Stimulated activated CD4-positive, alpha-beta T cell treated with anti-CD3 and anti-CD28 coated beads, Interleukin-12 subunit alpha, Interleukin-12 subunit beta, amount 100 ng/mL, for 48 hours (primary cell): ENCODE measurements around the gene EML5.

Source experiments
- DNase-seq, 3 donors: peaks; one replicate each; pipeline ENCODE4 v3.0.0-alpha.2; 2020; ENCODE audit warnings: low read depth in 2 of 3, low spot score in 1 of 3

The EML5 gene

GRCh38 chr14:88618476-88618875 is 174.3 kb downstream of the EML5 start:
- DNase-seq = no peak

- DNase-seq = no peak
Measured at GRCh38 chr14:88617479-88617878, 175.3 kb downstream of the EML5 start.

- no peak for DNase-seq
Measured at GRCh38 chr14:88616697-88617096, 176.1 kb downstream of the EML5 start.

GRCh38 chr14:88614218-88614907 is 178.4 kb downstream of the EML5 start:
- no peak for DNase-seq

GRCh38 chr14:88613552-88614010 is 179.2 kb downstream of the EML5 start:
- no peak for DNase-seq

- DNase-seq = no peak
Measured at GRCh38 chr14:88612981-88613380, 179.8 kb downstream of the EML5 start.

GRCh38 chr14:88611878-88612277 is 180.9 kb downstream of the EML5 start:
- DNase-seq = no peak

GRCh38 chr14:88607829-88608228 is 184.9 kb downstream of the EML5 start:
- no peak for DNase-seq

GRCh38 chr14:88605594-88605993 is 187.2 kb downstream of the EML5 start:
- DNase-seq = no peak

- DNase-seq = no peak
Measured at GRCh38 chr14:88604212-88604611, 188.5 kb downstream of the EML5 start.

GRCh38 chr14:88599761-88600439 is 192.9 kb downstream of the EML5 start:
- peak in 2 of 3 donors; percentile 15 to 35 for DNase-seq

GRCh38 chr14:88599326-88599725 is 193.4 kb downstream of the EML5 start:
- DNase-seq = no peak

GRCh38 chr14:88598097-88598675 is 194.6 kb downstream of the EML5 start:
- no peak for DNase-seq

- no peak for DNase-seq
Measured at GRCh38 chr14:88597601-88598000, 195.2 kb downstream of the EML5 start.

GRCh38 chr14:88597038-88597437 is 195.7 kb downstream of the EML5 start:
- no peak for DNase-seq

- DNase-seq = no peak
Measured at GRCh38 chr14:88592031-88592430, 200.7 kb downstream of the EML5 start.

- no peak for DNase-seq
Measured at GRCh38 chr14:88590173-88590572, 202.6 kb downstream of the EML5 start.

- DNase-seq = no peak
Measured at GRCh38 chr14:88588081-88588480, 204.7 kb downstream of the EML5 start.

GRCh38 chr14:88584451-88584850 is 208.3 kb downstream of the EML5 start:
- no peak for DNase-seq

GRCh38 chr14:88576222-88576621 is 216.5 kb downstream of the EML5 start:
- DNase-seq = no peak

GRCh38 chr14:88572117-88572516 is 220.6 kb downstream of the EML5 start:
- no peak for DNase-seq

GRCh38 chr14:88568196-88568595 is 224.6 kb downstream of the EML5 start:
- DNase-seq = no peak
